Osteoblast (primary cell): ENCODE results near the gene SLC16A6. TPM values are rescaled to one million over a fixed set of nuclear protein-coding genes. Genes with fewer than 3 reads are reported as not detected.

Experiments used
- DNase-seq: peaks from one replicate; pipeline ENCODE4 v3.0.0; 2011; ENCODE audit warnings: low spot score, mixed read lengths; ENCODE audit not compliant: insufficient read length; ENCODE audit errors: missing footprints
- H2AFZ ChIP-seq: 2 replicates; pipeline ENCODE4 v1.6.0; 2011; ENCODE audit warnings: mild to moderate bottlenecking, low read length
- H3K27ac ChIP-seq: 2 replicates; pipeline ENCODE4 v1.5.1; 2011; ENCODE audit warnings: mild to moderate bottlenecking, low read depth, low read length, moderate library complexity
- H3K27me3 ChIP-seq: 2 replicates; pipeline ENCODE4 v1.6.0; 2012; ENCODE audit warnings: mild to moderate bottlenecking, control low read depth, inconsistent platforms, low read length, moderate library complexity; ENCODE audit not compliant: insufficient read depth
- H3K36me3 ChIP-seq: 2 replicates; pipeline ENCODE4 v1.5.1; 2011; ENCODE audit warnings: mild to moderate bottlenecking, low read length, control low read depth, moderate library complexity; ENCODE audit not compliant: insufficient read depth
- H3K4me1 ChIP-seq: 2 replicates; pipeline ENCODE4 v1.5.1; 2011; ENCODE audit warnings: mild to moderate bottlenecking, low read length, control low read depth, moderate library complexity; ENCODE audit not compliant: insufficient read depth
- H3K4me2 ChIP-seq: 2 replicates; pipeline ENCODE4 v1.6.0; 2011; ENCODE audit warnings: mild to moderate bottlenecking, low read length; ENCODE audit not compliant: insufficient read depth
- H3K4me3 ChIP-seq: fragments of 200-600 bp; sonication (generic); 3 replicates; pipeline ENCODE4 v1.5.1; 2012; ENCODE audit warnings: mild to moderate bottlenecking, low read length, inconsistent platforms; ENCODE audit not compliant: insufficient read depth
- H3K79me2 ChIP-seq: 2 replicates; pipeline ENCODE4 v1.6.0; 2012; ENCODE audit warnings: mild to moderate bottlenecking, low read length, control low read depth, inconsistent platforms; ENCODE audit not compliant: insufficient read depth
- H3K9me3 ChIP-seq: 2 replicates; pipeline ENCODE4 v1.5.1; 2011; ENCODE audit warnings: low read depth, low read length, control low read depth
- H4K20me1 ChIP-seq: 2 replicates; pipeline ENCODE4 v1.6.0; 2012; ENCODE audit warnings: mild to moderate bottlenecking, low read length, control low read depth; ENCODE audit not compliant: insufficient read depth
- CTCF ChIP-seq: IDR thresholded peaks from 2 replicates; pipeline ENCODE4 v1.5.1; 2011; ENCODE audit warnings: mild to moderate bottlenecking, low read depth, low read length, moderate library complexity; ENCODE audit errors: extremely low read depth
- total RNA-seq: library from RNA; depleted of rRNA; stranded (reverse); fragments of >200 nt; gene quantifications from 2 replicates; pipeline ENCODE4 v1.2.3, GENCODE V29; 2012

Gene SLC16A6
- total RNA-seq, 1 donor = 1.4 TPM

- no peaks in the 10 kb centered on the region for H3K36me3 ChIP-seq
- no peaks in the 10 kb centered on the region for H3K9me3 ChIP-seq
- no peaks in the 10 kb centered on the region for H3K27me3 ChIP-seq
- DNase-seq = peak; percentile 85
- H3K4me1 ChIP-seq = peaks cover 9% of the 10 kb centered on the region
- no peak overlapping the region for H3K4me3 ChIP-seq
- H3K79me2 ChIP-seq = no peaks in the 10 kb centered on the region
- H3K27ac ChIP-seq = peak overlapping the region; percentile 44
- no peak overlapping the region for H3K4me2 ChIP-seq
- H2AFZ ChIP-seq = no peak overlapping the region
- no peaks in the 10 kb centered on the region for H4K20me1 ChIP-seq
- no peak for TF ChIP-seq CTCF
Observed at GRCh38 chr17:68318103-68318991, 27.4 kb upstream of the SLC16A6 start.

DNA sequence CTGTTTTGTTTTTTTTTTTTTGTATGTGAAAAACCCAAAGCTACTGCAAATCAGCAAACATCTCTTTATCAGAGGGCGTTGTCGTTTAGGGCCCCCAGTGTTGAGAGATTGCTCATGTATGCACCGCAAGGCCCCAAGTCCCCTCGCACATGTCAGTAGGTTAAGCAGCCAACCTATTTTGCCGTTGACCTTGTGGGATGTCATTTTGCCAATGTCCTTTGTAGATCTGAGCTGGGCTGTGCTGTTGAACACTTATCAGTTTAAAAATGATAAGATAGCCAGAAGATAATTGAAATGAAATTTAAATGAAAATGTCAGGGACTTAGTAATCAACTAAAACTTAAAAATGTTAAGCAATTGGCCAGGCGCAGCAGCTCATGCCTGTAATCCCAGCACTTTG, 26.5 kb upstream of the SLC16A6 start:
- Histone ChIP-seq H3K36me3 (no peaks in the 10 kb centered on the region), H3K9me3 (no peaks in the 10 kb centered on the region), H3K27me3 (no peaks in the 10 kb centered on the region), H3K27ac (no peak overlapping the region), H3K4me1 (peaks cover 16% of the 10 kb centered on the region), H2AFZ (no peak overlapping the region), H3K79me2 (no peaks in the 10 kb centered on the region), H4K20me1 (no peaks in the 10 kb centered on the region), H3K4me2 (no peak overlapping the region), H3K4me3 (no peak overlapping the region)
- TF ChIP-seq CTCF = no peak
- DNase-seq = no peak

DNA sequence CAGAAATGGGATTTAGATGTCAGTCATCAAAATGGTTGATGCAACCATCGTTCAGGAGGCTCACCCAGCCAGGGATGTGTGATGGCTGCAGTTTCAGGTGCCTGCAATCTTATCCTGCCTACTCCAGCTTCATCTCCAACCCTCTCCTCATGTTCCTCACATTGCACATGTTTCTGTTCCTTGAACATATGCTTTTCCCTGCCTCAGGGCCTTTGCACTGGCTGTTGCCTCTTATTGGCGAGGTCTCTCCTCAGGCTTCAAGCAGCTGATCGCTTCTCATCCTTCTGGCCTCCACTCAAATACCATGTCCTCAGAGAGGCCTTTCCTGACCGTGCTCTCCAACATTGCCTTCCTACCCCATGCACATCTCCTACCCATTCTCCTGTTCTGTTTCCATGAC, 25.0 kb upstream of the SLC16A6 start:
- Histone ChIP-seq H3K79me2 (no peaks in the 10 kb centered on the region), H3K4me1 (peaks cover 22% of the 10 kb centered on the region), H3K36me3 (no peaks in the 10 kb centered on the region), H3K27me3 (no peaks in the 10 kb centered on the region), H3K4me3 (no peak overlapping the region), H2AFZ (no peak overlapping the region), H3K9me3 (no peaks in the 10 kb centered on the region), H3K4me2 (no peak overlapping the region), H3K27ac (no peak overlapping the region), H4K20me1 (no peaks in the 10 kb centered on the region)
- no peak for TF ChIP-seq CTCF
- no peak for DNase-seq

DNA sequence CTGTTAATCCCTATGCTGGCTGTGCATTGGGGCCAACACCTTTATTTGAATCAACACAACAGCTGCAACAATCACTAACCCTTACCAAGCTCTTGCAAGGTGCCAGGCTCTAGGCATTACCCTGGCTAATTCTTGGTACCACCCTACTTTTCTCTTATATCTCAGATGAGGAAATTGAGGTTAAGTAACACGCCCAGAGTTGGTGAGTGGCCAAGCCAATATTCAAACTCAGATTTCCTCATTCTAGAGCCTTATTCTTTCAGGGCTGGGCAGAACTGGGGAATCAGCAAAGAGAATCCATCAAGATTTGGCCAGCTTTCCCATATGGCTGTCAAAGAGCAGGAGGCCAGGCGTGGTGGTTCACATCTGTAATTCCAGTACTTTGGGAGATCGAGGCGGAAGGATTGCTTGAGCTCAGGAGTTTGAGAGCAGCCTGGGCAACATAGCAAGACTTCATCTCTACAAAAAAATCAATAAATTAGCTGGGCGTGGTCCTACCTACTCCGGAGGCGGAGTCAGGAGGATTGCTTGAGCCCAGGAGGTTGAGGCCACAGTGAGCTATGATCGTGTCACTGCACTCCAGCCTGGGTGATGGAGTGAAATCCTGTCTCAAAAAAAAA, 24.1 kb upstream of the SLC16A6 start:
- no peaks in the 10 kb centered on the region for H3K9me3 ChIP-seq
- H2AFZ ChIP-seq = no peak overlapping the region
- no peaks in the 10 kb centered on the region for H4K20me1 ChIP-seq
- DNase-seq = no peak
- no peaks in the 10 kb centered on the region for H3K36me3 ChIP-seq
- no peak overlapping the region for H3K27ac ChIP-seq
- TF ChIP-seq CTCF = no peak
- H3K4me1 ChIP-seq = peaks cover 22% of the 10 kb centered on the region
- H3K4me2 ChIP-seq = no peak overlapping the region
- no peak overlapping the region for H3K4me3 ChIP-seq
- no peaks in the 10 kb centered on the region for H3K79me2 ChIP-seq
- no peaks in the 10 kb centered on the region for H3K27me3 ChIP-seq
